Upper lobe of left lung (tissue), 6 donors: ENCODE data around the gene TNFRSF9. TPM values are rescaled to one million over a fixed set of nuclear protein-coding genes. Genes with fewer than 3 reads are reported as not detected.

Experiments used
- ATAC-seq, 2 donors: fragments of 200-7000 bp; cut with Tn5 transposase; one replicate each; pipeline ENCODE4 v1.9.1; 2022; ENCODE audit warnings: mild to moderate bottlenecking in 2 of 2, moderate library complexity in 2 of 2; ENCODE audit not compliant: low FRiP score in 2 of 2
- DNase-seq, 2 donors: peaks; one replicate each; pipeline ENCODE4 v3.0.0-alpha.2; 2019 to 2020
- H3K27ac ChIP-seq, 4 donors: fragments of 200-600 bp; sonication (generic); one replicate each; pipeline ENCODE4 v1.5.1; 2016 to 2019
- H3K27me3 ChIP-seq, 4 donors: fragments of 200-600 bp; sonication (generic); one replicate each; pipeline ENCODE4 v1.5.1; 2017 to 2019
- H3K36me3 ChIP-seq, 4 donors: fragments of 200-600 bp; sonication (generic); one replicate each; pipeline ENCODE4 v1.5.1; 2016 to 2019
- H3K4me1 ChIP-seq, 4 donors: fragments of 200-600 bp; sonication (generic); one replicate each; pipeline ENCODE4 v1.5.1; 2018 to 2019
- H3K4me3 ChIP-seq, 4 donors: fragments of 200-600 bp; sonication (generic); one replicate each; pipeline ENCODE4 v1.5.1; 2017 to 2019; ENCODE audit warnings: mild to moderate bottlenecking in 2 of 4, moderate library complexity in 1 of 4
- H3K9me3 ChIP-seq, 4 donors: fragments of 200-600 bp; sonication (generic); one replicate each; pipeline ENCODE4 v1.5.1; 2018 to 2019
- EP300 ChIP-seq, 4 donors: sonication (generic); formaldehyde crosslinking; IDR thresholded peaks; one replicate each; pipeline ENCODE4 v1.5.1; 2017; ENCODE audit warnings: antibody characterized with exemption in 4 of 4, control low read depth in 2 of 4
- POLR2A ChIP-seq, 4 donors: fragments of 450-650 bp; IDR thresholded peaks; one replicate each; pipeline ENCODE4 v1.5.1; 2016 to 2017; ENCODE audit warnings: antibody characterized with exemption in 4 of 4, mild to moderate bottlenecking in 2 of 4
- POLR2AphosphoS5 ChIP-seq, 2 donors: sonication (generic); formaldehyde crosslinking; IDR thresholded peaks; one replicate each; pipeline ENCODE4 v1.5.1; 2017; ENCODE audit warnings: antibody characterized with exemption in 2 of 2
- WGBS, 2 donors: methylation state at CpG; one replicate each; pipeline ENCODE4 v1.1.5; 2017 to 2018; 5-methylcytosine and 5-hydroxymethylcytosine counted together
- total RNA-seq, 6 donors: library from RNA; depleted of rRNA in 4 of 6; stranded (reverse); fragments of >200 nt in 4 of 6; gene quantifications; one replicate each; pipeline versions ENCODE4 v1.1.0 to v1.2.1, GENCODE V29; 2016 to 2021
- TF ChIP-seq, protein P1 (sequence below), 6 experiments: fragments of 450-650 bp in 4 of 6; fragments of 200-600 bp in 2 of 6; sonication (generic) in 2 of 6; IDR thresholded peaks; one replicate each; pipeline ENCODE4 v1.5.1; 2016 to 2019; ENCODE audit warnings: antibody characterized with exemption in 6 of 6
- donor health status: DM: no; HTN: no; CAD: no; lungs with moderate emphysema.
- donor health status: DM: no; HTN: yes; CAD: no; lungs with severe emphysema.

TNFRSF9 gene
- total RNA-seq, 6 donors from 2014 or later: 0.11 to 1.5 (median 0.61) TPM; not detected in 1

- no peaks in the 10 kb centered on the region for H3K9me3 ChIP-seq
- peaks cover 16 to 38% (median 25%) of the 10 kb centered on the region in 4 donors for H3K4me1 ChIP-seq
- TF ChIP-seq, protein P1, sequence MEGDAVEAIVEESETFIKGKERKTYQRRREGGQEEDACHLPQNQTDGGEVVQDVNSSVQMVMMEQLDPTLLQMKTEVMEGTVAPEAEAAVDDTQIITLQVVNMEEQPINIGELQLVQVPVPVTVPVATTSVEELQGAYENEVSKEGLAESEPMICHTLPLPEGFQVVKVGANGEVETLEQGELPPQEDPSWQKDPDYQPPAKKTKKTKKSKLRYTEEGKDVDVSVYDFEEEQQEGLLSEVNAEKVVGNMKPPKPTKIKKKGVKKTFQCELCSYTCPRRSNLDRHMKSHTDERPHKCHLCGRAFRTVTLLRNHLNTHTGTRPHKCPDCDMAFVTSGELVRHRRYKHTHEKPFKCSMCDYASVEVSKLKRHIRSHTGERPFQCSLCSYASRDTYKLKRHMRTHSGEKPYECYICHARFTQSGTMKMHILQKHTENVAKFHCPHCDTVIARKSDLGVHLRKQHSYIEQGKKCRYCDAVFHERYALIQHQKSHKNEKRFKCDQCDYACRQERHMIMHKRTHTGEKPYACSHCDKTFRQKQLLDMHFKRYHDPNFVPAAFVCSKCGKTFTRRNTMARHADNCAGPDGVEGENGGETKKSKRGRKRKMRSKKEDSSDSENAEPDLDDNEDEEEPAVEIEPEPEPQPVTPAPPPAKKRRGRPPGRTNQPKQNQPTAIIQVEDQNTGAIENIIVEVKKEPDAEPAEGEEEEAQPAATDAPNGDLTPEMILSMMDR (IDR thresholded peaks at IDR 0.05): peak in 5 of 6 experiments; percentile 29 to 74 (median 68)
- TF ChIP-seq POLR2AphosphoS5 (IDR thresholded peaks at IDR 0.05): peak; percentile 97 to 98
- TF ChIP-seq EP300 (IDR thresholded peaks at IDR 0.05): peak in 1 of 4 donors; percentile 22
- peak; percentile 44 to 99 (median 92) for TF ChIP-seq POLR2A (IDR thresholded peaks at IDR 0.05)
- H3K4me3 ChIP-seq: peak within 1 kb of the TSS; percentile 68 to 92 (median 83)
- H3K27me3 ChIP-seq: no peaks in the 10 kb centered on the region
- peak; percentile 99 for DNase-seq
- peak; percentile 99 to 100 for ATAC-seq
- H3K27ac ChIP-seq: peak within 1 kb of the TSS; percentile 92 to 97 (median 95)
- peaks cover 12 to 37% (median 28%) of the 10 kb centered on the region in 4 donors for H3K36me3 ChIP-seq
- WGBS, 2 donors: 0% methylated on average over 15 to 25 of the region's 81 CpGs
Observed at GRCh38 chr1:7961216-7962013, 20.8 kb upstream of the TNFRSF9 start, which contains the start of gene PARK7. TSS of gene PARK7 (plus strand) at chr1:7961711. CDS start at chr1:7962786, 1,075 bp downstream.

GRCh38 chr1:7960867-7961215 is 20.2 kb upstream of the TNFRSF9 start:
- peaks cover 9 to 31% (median 23%) of the 10 kb centered on the region in 4 donors for H3K36me3 ChIP-seq
- peak overlapping the region; percentile 61 to 92 (median 83) for H3K4me3 ChIP-seq
- 2% methylated on average over 3 of the region's 3 CpGs for WGBS, 2 donors
- TF ChIP-seq, protein P1 (IDR thresholded peaks at IDR 0.05): no peak
- TF ChIP-seq POLR2A (IDR thresholded peaks at IDR 0.05) (no peak), POLR2AphosphoS5 (IDR thresholded peaks at IDR 0.05) (no peak), EP300 (IDR thresholded peaks at IDR 0.05) (no peak)
- H3K27ac ChIP-seq: peak overlapping the region; percentile 92 to 97 (median 95)
- no peaks in the 10 kb centered on the region for H3K27me3 ChIP-seq
- peaks cover 12 to 33% (median 22%) of the 10 kb centered on the region in 4 donors for H3K4me1 ChIP-seq
- ATAC-seq (no peak), DNase-seq (no peak)
- no peaks in the 10 kb centered on the region for H3K9me3 ChIP-seq

GRCh38 chr1:7960165-7960564 is 19.5 kb upstream of the TNFRSF9 start:
- Histone ChIP-seq H3K9me3 (no peaks in the 10 kb centered on the region), H3K27me3 (no peaks in the 10 kb centered on the region), H3K4me1 (peaks cover 12 to 33% (median 22%) of the 10 kb centered on the region in 4 donors), H3K4me3 (peak overlapping the region in 1 of 4 donors; percentile 92), H3K36me3 (peaks cover 7 to 25% (median 18%) of the 10 kb centered on the region in 4 donors), H3K27ac (peak overlapping the region in 3 of 4 donors; percentile 92 to 97 (median 97))
- TF ChIP-seq, protein P1 (IDR thresholded peaks at IDR 0.05): no peak
- peak in 1 of 4 donors; percentile 11 for TF ChIP-seq POLR2A (IDR thresholded peaks at IDR 0.05)
- no peak for TF ChIP-seq EP300 (IDR thresholded peaks at IDR 0.05)
- TF ChIP-seq POLR2AphosphoS5 (IDR thresholded peaks at IDR 0.05): no peak
- no peak for DNase-seq
- WGBS, 2 donors: 79 to 88% methylated on average over 2 of the region's 2 CpGs
- ATAC-seq: no peak

DNA sequence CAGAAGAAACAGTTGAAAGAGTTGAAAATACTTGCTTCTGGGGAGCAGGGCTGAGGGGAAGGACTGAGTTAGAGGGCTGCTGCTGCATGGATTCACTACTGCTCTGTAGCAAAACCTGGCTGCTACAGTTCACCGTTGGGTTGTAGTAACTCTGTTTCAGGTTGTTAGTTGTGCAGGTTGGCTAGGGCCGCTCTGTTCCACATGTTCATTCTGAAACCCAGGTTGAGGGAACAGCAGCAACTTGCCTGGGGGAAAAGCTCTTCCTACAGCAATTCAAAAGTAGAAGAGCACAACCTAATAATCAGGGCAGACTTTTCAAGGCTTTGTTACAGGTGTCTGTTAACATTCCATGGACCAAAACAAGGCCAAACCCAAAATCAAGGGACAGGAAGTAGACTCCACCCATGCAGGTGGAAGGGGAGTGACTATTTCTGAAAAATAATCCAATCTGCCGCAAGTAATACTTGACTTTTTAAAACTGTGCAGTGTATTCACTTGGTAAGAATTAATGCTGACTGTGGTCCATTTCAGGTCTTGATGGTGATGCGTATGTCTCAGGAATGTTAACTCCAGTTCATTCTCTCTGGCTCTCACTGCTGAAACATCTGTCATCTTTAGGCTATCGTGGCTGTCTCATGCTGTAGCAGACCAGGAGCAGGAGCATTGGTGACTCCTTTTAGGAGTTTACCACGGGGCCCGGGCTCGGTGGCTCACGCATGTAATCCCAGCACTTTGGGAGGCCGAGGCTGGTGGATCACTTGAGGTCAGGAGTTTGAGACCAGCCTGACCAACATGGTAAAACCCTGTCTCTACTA is 15.8 kb upstream of the TNFRSF9 start:
- Histone ChIP-seq H3K27me3 (no peaks in the 10 kb centered on the region), H3K9me3 (no peaks in the 10 kb centered on the region), H3K36me3 (no peaks in the 10 kb centered on the region), H3K4me3 (no peak overlapping the region), H3K4me1 (peaks cover 5 to 15% (median 6%) of the 10 kb centered on the region in 4 donors), H3K27ac (no peak overlapping the region)
- WGBS, 2 donors: 88% methylated on average over 5 to 10 of the region's 10 CpGs
- DNase-seq (peak in 1 of 2 donors; percentile 33), ATAC-seq (no peak)
- TF ChIP-seq POLR2AphosphoS5 (IDR thresholded peaks at IDR 0.05): no peak
- TF ChIP-seq POLR2A (IDR thresholded peaks at IDR 0.05): no peak
- TF ChIP-seq, protein P1 (IDR thresholded peaks at IDR 0.05): no peak
- no peak for TF ChIP-seq EP300 (IDR thresholded peaks at IDR 0.05)
